Right cardiac atrium (tissue), 5 donors: ENCODE results near the gene ITPR1. TPM values are rescaled to one million over a fixed set of nuclear protein-coding genes. Genes with fewer than 3 reads are reported as not detected.
A peak's percentile ranks its signal among the peaks of the same experiment; 100 is the strongest.

Experiments
- ATAC-seq, 2 donors: fragments of 200-7000 bp; cut with Tn5 transposase; one replicate each; pipeline versions ENCODE4 v1.8.0 to v1.9.1; 2020; ENCODE audit warnings: moderate library complexity in 2 of 2, mild to moderate bottlenecking in 1 of 2
- DNase-seq, 3 donors: peaks; one replicate each; pipeline ENCODE4 v3.0.0-alpha.2; 2020
- H3K27ac ChIP-seq: one replicate; pipeline ENCODE4 v1.5.1; 2013; ENCODE audit warnings: mild to moderate bottlenecking, low read length, control low read depth, moderate library complexity
- H3K27me3 ChIP-seq: one replicate; pipeline ENCODE4 v1.6.1; 2013; ENCODE audit not compliant: control insufficient read depth, insufficient read depth
- H3K4me1 ChIP-seq: one replicate; pipeline ENCODE4 v1.6.1; 2013; ENCODE audit warnings: low read length; ENCODE audit not compliant: control insufficient read depth, insufficient read depth
- H3K4me3 ChIP-seq: one replicate; pipeline ENCODE4 v1.5.1; 2013; ENCODE audit warnings: low read length, control low read depth
- H3K9me3 ChIP-seq: one replicate; pipeline ENCODE4 v1.6.1; 2013; ENCODE audit warnings: low read length; ENCODE audit not compliant: control insufficient read depth
- WGBS: extraction: QIAGEN DNeasy Blood & Tissue Kit; methylation state at CpG from one replicate; pipeline ENCODE4 v1.1.7; 2013; 5-methylcytosine and 5-hydroxymethylcytosine counted together
- intact Hi-C, 4 donors: fragments of 100-400 bp; cut with DNase I; formaldehyde crosslinking; loops; one replicate each; pipeline versions ENCODE4 v1.11.0 to v1.14.0; 2022 to 2023
- polyA plus RNA-seq: library from polyadenylated mRNA; stranded (reverse); fragments of 200-250 nt; gene quantifications from one replicate; pipeline ENCODE4 v1.2.3, GENCODE V29; 2013
- total RNA-seq, 4 donors: library from RNA; stranded (reverse); fragmentation: NEBNext Ultra II Directional; extraction: Animal tissue kit (Norgen Biotek cat#: 25700); gene quantifications; one replicate each; pipeline ENCODE4 v1.2.1, GENCODE V29; 2021
- donor health status: healthy with polysubstance abuse.
- donor health status: DM: no; HTN: yes; CAD: no.
- donor health status: DM: no; HTN: no; CAD: no.
- donor health status: DM: no; HTN: yes; CAD: no; lungs with severe emphysema.
- donor health status: DM: yes; HTN: yes; CAD: no.

The ITPR1 gene
- total and polyA plus RNA-seq, 5 donors, result 13.9 to 59.0 (median 39.5) TPM

GRCh38 chr3:4748127-4748526 is 255.0 kb downstream of the ITPR1 start:
- 76% methylated on average over 1 of the region's 1 CpG for WGBS
- Histone ChIP-seq H3K9me3 (no peaks in the 10 kb centered on the region), H3K27ac (no peak overlapping the region), H3K4me3 (no peak overlapping the region), H3K4me1 (peaks cover 22% of the 10 kb centered on the region), H3K27me3 (no peaks in the 10 kb centered on the region)
- ATAC-seq, result no peak
- intact Hi-C loops, result loop anchor here in 1 of 4 donors (10.0 kb wide), 1 partner anchor 237 kb away; no protein-coding TSS in a partner anchor
- no peak for DNase-seq

GRCh38 chr3:4748701-4749378 is 255.7 kb downstream of the ITPR1 start:
- Histone ChIP-seq H3K4me3 (no peak overlapping the region), H3K4me1 (peaks cover 20% of the 10 kb centered on the region), H3K9me3 (no peaks in the 10 kb centered on the region), H3K27ac (no peak overlapping the region), H3K27me3 (no peaks in the 10 kb centered on the region)
- intact Hi-C loops, result loop anchor here in 1 of 4 donors (10.0 kb wide), 1 partner anchor 236 kb away; no protein-coding TSS in a partner anchor
- ATAC-seq (peak in 1 of 2 donors; percentile 13), DNase-seq (no peak)
- 84% methylated on average over 16 of the region's 16 CpGs for WGBS

DNA sequence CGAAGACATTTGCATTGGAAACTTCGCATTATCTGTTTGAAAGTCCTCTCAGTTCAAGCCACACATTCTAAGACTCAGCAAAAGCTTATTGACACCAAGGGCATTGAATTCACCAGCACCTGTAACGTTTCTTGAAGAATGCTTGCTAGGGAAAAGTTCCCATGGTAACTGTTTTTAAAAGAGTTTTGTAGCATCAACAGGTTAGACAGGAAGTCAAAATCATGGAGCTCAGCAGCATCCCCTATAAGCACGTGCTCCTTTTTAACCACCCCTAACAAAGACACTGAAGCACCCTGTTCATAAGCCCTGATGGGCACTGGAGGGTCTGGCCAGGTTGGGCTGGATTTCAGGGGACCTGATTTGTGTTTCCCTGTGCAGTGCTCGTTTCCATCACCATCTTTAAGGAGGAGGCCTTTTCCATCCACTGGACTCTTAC is 256.4 kb downstream of the ITPR1 start:
- H3K9me3 ChIP-seq, result no peaks in the 10 kb centered on the region
- intact Hi-C loops, result loop anchor here in 1 of 4 donors (10.0 kb wide), 1 partner anchor 235 kb away; no protein-coding TSS in a partner anchor
- peaks cover 20% of the 10 kb centered on the region for H3K4me1 ChIP-seq
- H3K4me3 ChIP-seq, result no peak overlapping the region
- no peaks in the 10 kb centered on the region for H3K27me3 ChIP-seq
- DNase-seq (no peak), ATAC-seq (no peak)
- peak overlapping the region; percentile 13 for H3K27ac ChIP-seq
- 88% methylated on average over 5 of the region's 5 CpGs for WGBS

DNA sequence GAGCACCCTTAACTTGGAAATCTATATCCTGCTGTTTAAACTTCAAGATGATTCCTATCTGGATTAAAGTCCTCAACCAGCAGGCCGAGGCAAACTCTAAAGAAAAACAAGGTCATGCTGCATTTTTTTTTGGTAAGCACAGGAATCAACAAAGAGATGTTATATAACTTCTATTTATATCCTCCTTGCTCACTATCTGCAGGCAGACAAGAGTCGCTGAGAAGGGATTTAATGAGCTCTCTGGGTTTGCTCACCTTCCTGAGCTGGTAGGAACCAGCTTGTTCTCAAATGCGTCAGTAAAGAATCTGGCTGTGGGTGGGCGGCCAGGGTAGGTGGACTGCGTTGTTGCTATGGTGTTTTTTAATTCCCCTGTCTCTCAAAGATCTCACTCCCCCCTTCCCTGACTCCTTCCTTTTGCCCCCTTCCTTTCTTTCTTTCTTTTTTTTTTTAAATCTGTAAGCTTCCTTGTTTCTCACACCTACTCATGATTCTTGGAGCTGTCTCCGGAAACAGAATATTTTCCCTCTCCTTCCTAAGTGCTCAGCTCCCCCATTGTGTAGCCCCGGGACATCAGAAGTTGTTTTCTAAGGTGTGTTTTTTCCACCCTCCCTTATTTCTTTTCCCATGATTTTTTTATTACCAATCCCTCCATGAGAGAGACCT is 257.3 kb downstream of the ITPR1 start:
- peaks cover 20% of the 10 kb centered on the region for H3K4me1 ChIP-seq
- intact Hi-C loops, result no loop called here
- ATAC-seq (peak; percentile 30 to 45), DNase-seq (no peak)
- H3K27ac ChIP-seq, result peak overlapping the region; percentile 66
- no peaks in the 10 kb centered on the region for H3K9me3 ChIP-seq
- H3K27me3 ChIP-seq, result no peaks in the 10 kb centered on the region
- WGBS, result 23% methylated on average over 7 of the region's 7 CpGs
- no peak overlapping the region for H3K4me3 ChIP-seq

GRCh38 chr3:4751029-4751501 is 257.9 kb downstream of the ITPR1 start:
- ATAC-seq, result no peak
- Histone ChIP-seq H3K4me3 (no peak overlapping the region), H3K27ac (peak overlapping the region; percentile 66), H3K27me3 (no peaks in the 10 kb centered on the region), H3K9me3 (no peaks in the 10 kb centered on the region), H3K4me1 (peaks cover 20% of the 10 kb centered on the region)
- no peak for DNase-seq
- WGBS, result 59% methylated on average over 7 of the region's 7 CpGs
- intact Hi-C loops, result no loop called here

DNA sequence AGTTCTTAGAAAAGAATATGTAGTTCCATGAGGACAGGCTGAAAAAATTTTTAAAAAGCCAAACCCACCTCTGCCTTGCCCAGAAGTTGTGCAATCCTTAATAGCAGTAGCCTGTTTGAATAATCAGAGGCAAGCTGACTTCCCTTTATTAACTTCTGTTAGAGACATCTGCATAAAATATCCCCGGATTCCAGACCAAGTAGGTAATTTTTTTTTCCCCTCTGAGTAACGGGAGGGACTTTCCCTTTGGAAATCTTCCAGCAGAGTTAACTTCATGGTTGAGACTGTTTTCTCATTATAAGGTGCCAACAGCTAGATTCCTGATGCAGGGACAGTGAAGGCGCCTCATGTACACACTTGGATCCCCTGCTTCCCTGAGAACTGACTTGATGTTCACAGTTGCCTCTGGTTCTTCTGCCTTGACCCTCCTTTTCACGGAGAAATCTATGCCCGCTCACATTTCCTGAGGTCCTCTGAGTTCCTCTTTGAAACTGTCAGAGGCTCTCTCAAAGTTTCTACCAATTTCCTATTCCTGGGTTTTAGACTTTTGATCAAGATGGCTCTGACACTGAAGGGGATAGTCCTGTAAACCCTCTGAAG is 258.5 kb downstream of the ITPR1 start:
- H3K4me1 ChIP-seq, result peaks cover 17% of the 10 kb centered on the region
- intact Hi-C loops, result no loop called here
- no peaks in the 10 kb centered on the region for H3K9me3 ChIP-seq
- H3K4me3 ChIP-seq, result no peak overlapping the region
- H3K27me3 ChIP-seq, result no peaks in the 10 kb centered on the region
- peak; percentile 69 to 80 for ATAC-seq
- 19% methylated on average over 5 of the region's 5 CpGs for WGBS
- DNase-seq, result no peak
- H3K27ac ChIP-seq, result peak overlapping the region; percentile 69

DNA sequence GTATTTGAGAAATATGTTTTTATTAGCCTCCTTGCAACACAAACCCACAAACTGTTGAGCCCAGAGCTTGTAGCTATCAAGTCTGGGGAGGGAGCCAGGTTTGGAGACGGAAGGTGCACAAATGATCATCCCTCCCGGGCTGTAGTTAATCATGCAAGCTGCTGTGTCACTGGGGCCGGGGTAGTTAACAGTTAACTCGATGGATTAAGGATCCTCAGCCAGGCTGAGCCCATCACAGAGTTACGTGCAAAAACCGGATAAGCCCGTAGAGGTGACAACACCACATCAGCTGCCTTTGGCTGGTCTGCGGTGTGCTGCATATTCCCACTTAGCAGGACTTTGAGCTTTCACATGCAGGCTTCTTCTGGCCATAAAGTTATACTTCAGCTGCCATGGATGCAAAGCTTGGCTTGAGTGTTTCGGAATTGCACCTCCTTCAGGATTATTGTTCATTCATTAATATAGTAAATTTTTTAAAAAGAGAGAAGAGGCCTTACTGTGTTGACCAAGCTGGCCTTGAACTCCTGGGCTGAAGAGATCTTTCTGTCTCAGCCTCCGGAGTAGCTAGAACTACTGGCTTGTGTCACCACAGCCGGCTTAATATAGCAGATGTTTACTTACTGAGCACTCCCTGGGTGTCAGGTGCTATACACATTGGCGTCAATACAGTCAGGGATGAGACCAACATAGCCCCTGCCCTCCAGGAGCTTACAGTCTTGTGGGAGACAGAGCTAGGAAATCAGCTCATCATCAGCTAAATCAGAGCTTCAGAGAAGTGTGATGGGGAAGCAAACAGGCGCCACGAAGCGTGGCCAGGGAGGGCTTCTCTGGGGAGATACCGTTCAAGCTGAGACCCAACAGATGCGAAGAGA is 259.3 kb downstream of the ITPR1 start:
- peak in 1 of 2 donors; percentile 5 for ATAC-seq
- DNase-seq, result no peak
- Histone ChIP-seq H3K4me3 (no peak overlapping the region), H3K27me3 (no peaks in the 10 kb centered on the region), H3K9me3 (no peaks in the 10 kb centered on the region), H3K27ac (no peak overlapping the region), H3K4me1 (peaks cover 17% of the 10 kb centered on the region)
- intact Hi-C loops, result no loop called here
- WGBS, result 71% methylated on average over 17 of the region's 17 CpGs

- Histone ChIP-seq H3K9me3 (no peaks in the 10 kb centered on the region), H3K27ac (no peak overlapping the region), H3K27me3 (no peaks in the 10 kb centered on the region), H3K4me3 (no peak overlapping the region), H3K4me1 (peaks cover 15% of the 10 kb centered on the region)
- intact Hi-C loops, result no loop called here
- ATAC-seq (no peak), DNase-seq (no peak)
- 97% methylated on average over 15 of the region's 15 CpGs for WGBS
Observed at GRCh38 chr3:4753073-4753691, 260.0 kb downstream of the ITPR1 start.

- ATAC-seq (no peak), DNase-seq (no peak)
- H3K27me3 ChIP-seq, result no peaks in the 10 kb centered on the region
- intact Hi-C loops, result no loop called here
- no peaks in the 10 kb centered on the region for H3K9me3 ChIP-seq
- WGBS, result 52% methylated on average over 7 of the region's 7 CpGs
- no peak overlapping the region for H3K4me3 ChIP-seq
- H3K4me1 ChIP-seq, result peaks cover 15% of the 10 kb centered on the region
- H3K27ac ChIP-seq, result peak overlapping the region; percentile 10
Observed at GRCh38 chr3:4754180-4755086, 261.3 kb downstream of the ITPR1 start.
